Measurements from ENCODE around the gene ZDHHC9. TPM values are rescaled to one million over a fixed set of nuclear protein-coding genes. Genes with fewer than 3 reads are reported as not detected.

The ZDHHC9 gene
- total and polyA plus RNA-seq, 9 of the 15 experiments (the other 6 are each of a cell fraction or from before 2014, with no cell fraction given): 6.8 to 22.4 (median 9.1) TPM

DNA sequence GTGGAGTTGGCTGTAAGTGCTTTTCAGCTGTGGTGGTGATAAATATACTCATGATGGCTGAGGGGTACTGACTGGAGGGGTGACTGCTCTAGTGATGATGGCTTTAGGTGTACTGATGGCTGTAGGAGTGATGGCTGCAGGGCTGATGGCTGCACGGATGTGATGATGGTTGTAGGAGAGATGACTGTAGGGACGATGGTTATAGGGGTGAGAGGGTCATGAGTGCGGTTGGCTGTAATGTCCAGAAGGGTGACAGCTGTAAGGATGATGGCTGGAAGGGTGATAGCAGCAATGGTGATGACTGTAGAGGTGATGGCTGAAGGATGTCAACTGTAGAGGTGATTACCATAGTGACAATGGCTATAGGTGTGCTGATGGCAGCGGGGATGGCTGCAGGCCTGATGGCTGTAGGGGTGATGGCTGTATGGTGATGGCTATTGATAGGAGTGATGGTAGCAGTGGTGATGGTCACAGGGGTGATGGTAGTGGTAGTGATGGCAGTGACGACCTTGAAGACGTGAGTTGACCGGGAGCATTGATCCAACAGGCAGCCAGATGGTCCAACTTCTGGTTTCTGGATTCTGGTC lies 64.5 kb downstream of the ZDHHC9 start:
- no TSS peak for BruUV-seq (replicated peaks)
- H4K20me1 ChIP-seq (replicated peaks; ENCODE audit: control insufficient read depth, insufficient read depth, low read length): no peaks in the 10 kb centered on the region
- FAIRE-seq: no peak
- H3K4me2 ChIP-seq (ENCODE audit: insufficient read depth, low read length): no peak overlapping the region
- in situ Hi-C loops (cut with MboI): no loop called here
- POLR2A ChIA-PET: interaction anchor here (1.4 kb wide), 1 partner anchor 10 kb away, joined by 3 read pairs; no protein-coding TSS in a partner anchor
- no peak overlapping the region for H3K4me3 ChIP-seq
- no peak for DNase-seq (ENCODE audit: extremely low read depth in 1 of 4, low spot score in 3 of 4)
- H3K9ac ChIP-seq (ENCODE audit: insufficient read depth in 1 of 2, low read depth in 2 of 2, low read length in 2 of 2): no peak overlapping the region
- intact Hi-C loops (cut with micrococcal nuclease): no loop called here
- H2AFZ ChIP-seq (ENCODE audit: low read depth, low read length): no peak overlapping the region
- H3K4me1 ChIP-seq (replicated peaks in 1 of 2; ENCODE audit: control insufficient read depth in 2 of 2, insufficient read depth in 2 of 2, low read length in 2 of 2): peaks cover 0 to 12% of the 10 kb centered on the region in 2 experiments; a peak in 2 of 5 replicates
- H3K9me3 ChIP-seq (replicated peaks; ENCODE audit: control insufficient read depth, insufficient read depth, low read depth, low read length): no peaks in the 10 kb centered on the region
- H3K9me1 ChIP-seq (ENCODE audit: control insufficient read depth, insufficient read depth, low read length): no peaks in the 10 kb centered on the region
- H3K79me2 ChIP-seq (ENCODE audit: control insufficient read depth, insufficient read depth, low read length): no peaks in the 10 kb centered on the region
- no peaks in the 10 kb centered on the region for H3K36me3 ChIP-seq (ENCODE audit: control insufficient read depth, insufficient read depth, low read length)
- no peak overlapping the region for H3K27ac ChIP-seq (ENCODE audit: extremely low read depth, low read depth, low read length)
- H3K27me3 ChIP-seq (ENCODE audit: control insufficient read depth in 2 of 2, insufficient read depth in 2 of 2, low read length in 2 of 2): no peaks in the 10 kb centered on the region
- CTCF ChIA-PET (ENCODE audit: low intra/inter-chr PET ratio): no interaction called here
- no peak for ATAC-seq
- WGBS (ENCODE audit: insufficient coverage, low coverage, missing lambda C conversion rate): 22% methylated on average over 6 of the region's 7 CpGs
- TF ChIP-seq, protein P1, sequence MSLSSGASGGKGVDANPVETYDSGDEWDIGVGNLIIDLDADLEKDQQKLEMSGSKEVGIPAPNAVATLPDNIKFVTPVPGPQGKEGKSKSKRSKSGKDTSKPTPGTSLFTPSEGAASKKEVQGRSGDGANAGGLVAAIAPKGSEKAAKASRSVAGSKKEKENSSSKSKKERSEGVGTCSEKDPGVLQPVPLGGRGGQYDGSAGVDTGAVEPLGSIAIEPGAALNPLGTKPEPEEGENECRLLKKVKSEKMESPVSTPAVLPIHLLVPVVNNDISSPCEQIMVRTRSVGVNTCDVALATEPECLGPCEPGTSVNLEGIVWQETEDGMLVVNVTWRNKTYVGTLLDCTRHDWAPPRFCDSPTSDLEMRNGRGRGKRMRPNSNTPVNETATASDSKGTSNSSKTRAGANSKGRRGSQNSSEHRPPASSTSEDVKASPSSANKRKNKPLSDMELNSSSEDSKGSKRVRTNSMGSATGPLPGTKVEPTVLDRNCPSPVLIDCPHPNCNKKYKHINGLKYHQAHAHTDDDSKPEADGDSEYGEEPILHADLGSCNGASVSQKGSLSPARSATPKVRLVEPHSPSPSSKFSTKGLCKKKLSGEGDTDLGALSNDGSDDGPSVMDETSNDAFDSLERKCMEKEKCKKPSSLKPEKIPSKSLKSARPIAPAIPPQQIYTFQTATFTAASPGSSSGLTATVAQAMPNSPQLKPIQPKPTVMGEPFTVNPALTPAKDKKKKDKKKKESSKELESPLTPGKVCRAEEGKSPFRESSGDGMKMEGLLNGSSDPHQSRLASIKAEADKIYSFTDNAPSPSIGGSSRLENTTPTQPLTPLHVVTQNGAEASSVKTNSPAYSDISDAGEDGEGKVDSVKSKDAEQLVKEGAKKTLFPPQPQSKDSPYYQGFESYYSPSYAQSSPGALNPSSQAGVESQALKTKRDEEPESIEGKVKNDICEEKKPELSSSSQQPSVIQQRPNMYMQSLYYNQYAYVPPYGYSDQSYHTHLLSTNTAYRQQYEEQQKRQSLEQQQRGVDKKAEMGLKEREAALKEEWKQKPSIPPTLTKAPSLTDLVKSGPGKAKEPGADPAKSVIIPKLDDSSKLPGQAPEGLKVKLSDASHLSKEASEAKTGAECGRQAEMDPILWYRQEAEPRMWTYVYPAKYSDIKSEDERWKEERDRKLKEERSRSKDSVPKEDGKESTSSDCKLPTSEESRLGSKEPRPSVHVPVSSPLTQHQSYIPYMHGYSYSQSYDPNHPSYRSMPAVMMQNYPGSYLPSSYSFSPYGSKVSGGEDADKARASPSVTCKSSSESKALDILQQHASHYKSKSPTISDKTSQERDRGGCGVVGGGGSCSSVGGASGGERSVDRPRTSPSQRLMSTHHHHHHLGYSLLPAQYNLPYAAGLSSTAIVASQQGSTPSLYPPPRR (CRISPR knock-in tag; IDR thresholded peaks at IDR 0.05; ENCODE audit: borderline replicate concordance): no peak
- TF ChIP-seq, protein P2, sequence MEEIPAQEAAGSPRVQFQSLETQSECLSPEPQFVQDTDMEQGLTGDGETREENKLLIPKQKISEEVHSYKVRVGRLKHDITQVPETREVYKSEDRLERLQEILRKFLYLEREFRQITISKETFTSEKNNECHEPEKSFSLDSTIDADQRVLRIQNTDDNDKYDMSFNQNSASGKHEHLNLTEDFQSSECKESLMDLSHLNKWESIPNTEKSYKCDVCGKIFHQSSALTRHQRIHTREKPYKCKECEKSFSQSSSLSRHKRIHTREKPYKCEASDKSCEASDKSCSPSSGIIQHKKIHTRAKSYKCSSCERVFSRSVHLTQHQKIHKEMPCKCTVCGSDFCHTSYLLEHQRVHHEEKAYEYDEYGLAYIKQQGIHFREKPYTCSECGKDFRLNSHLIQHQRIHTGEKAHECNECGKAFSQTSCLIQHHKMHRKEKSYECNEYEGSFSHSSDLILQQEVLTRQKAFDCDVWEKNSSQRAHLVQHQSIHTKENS (CRISPR knock-in tag; IDR thresholded peaks at IDR 0.05): no peak
- TF ChIP-seq ZNF3 (CRISPR knock-in tag; IDR thresholded peaks at IDR 0.05) (no peak), KDM5B (IDR thresholded peaks at IDR 0.05; ENCODE audit: insufficient replicate concordance, low read depth, low read length) (no peak), GTF2E2 (tag; IDR thresholded peaks at IDR 0.05) (no peak), MED1 (CRISPR knock-in tag; IDR thresholded peaks at IDR 0.05; ENCODE audit: borderline replicate concordance) (no peak), GABPB1 (CRISPR knock-in tag; IDR thresholded peaks at IDR 0.05) (no peak), PYGO2 (tag; IDR thresholded peaks at IDR 0.05) (no peak), TAF7 (tag; IDR thresholded peaks at IDR 0.05) (no peak), NR4A1 (CRISPR knock-in tag; IDR thresholded peaks at IDR 0.05) (no peak), NR4A1 (tag; IDR thresholded peaks at IDR 0.05) (no peak), RUNX1 (IDR thresholded peaks at IDR 0.05; ENCODE audit: low read depth) (no peak), NCOA6 (IDR thresholded peaks at IDR 0.05) (no peak), NR2C1 (IDR thresholded peaks at IDR 0.05) (no peak), NR2C1 (tag; IDR thresholded peaks at IDR 0.05) (no peak)
- TF ChIP-seq, protein P3, sequence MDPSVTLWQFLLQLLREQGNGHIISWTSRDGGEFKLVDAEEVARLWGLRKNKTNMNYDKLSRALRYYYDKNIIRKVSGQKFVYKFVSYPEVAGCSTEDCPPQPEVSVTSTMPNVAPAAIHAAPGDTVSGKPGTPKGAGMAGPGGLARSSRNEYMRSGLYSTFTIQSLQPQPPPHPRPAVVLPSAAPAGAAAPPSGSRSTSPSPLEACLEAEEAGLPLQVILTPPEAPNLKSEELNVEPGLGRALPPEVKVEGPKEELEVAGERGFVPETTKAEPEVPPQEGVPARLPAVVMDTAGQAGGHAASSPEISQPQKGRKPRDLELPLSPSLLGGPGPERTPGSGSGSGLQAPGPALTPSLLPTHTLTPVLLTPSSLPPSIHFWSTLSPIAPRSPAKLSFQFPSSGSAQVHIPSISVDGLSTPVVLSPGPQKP (CRISPR knock-in tag; IDR thresholded peaks at IDR 0.05): no peak
- TF ChIP-seq, protein P4, sequence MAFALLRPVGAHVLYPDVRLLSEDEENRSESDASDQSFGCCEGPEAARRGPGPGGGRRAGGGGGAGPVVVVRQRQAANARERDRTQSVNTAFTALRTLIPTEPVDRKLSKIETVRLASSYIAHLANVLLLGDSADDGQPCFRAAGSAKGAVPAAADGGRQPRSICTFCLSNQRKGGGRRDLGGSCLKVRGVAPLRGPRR (CRISPR knock-in tag; IDR thresholded peaks at IDR 0.05): no peak

Measured in K562 (cell line).